B cell (primary cell): ENCODE data around the gene CDK19.

ENCODE experiments used
- CTCF ChIP-seq: fragments of 200-600 bp; IDR thresholded peaks from one replicate; pipeline ENCODE4 v1.8.0; 2022; ENCODE audit warnings: antibody characterized with exemption, mild to moderate bottlenecking
- EZH2 ChIP-seq: IDR thresholded peaks from 2 replicates; pipeline ENCODE4 v1.6.1; 2012; ENCODE audit warnings: borderline replicate concordance, low read depth, mild to moderate bottlenecking, moderate library complexity, low read length; ENCODE audit not compliant: insufficient read depth, poor library complexity, severe bottlenecking

DNA sequence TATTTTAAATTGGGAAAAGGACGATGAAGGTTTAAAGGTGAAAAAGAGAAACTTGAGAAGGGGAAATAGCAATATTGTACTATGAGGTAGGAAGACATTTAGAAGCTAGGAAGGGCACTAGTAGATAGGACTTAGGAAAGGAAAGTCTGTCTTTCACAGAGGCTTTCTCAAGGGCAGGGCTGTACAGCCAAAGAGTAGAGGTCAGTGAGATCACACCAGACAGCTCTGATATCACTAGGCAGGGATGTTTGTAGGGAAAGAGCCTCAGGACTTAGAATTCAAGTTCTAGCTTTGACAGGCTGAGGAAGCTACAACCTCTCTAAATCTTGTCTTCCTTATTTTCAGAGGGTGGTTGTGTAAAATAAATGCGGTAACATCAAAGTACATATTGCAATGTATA is 178.5 kb downstream of the CDK19 start:
- TF ChIP-seq CTCF (no peak), EZH2 (no peak)
